Endothelial cell of hepatic sinusoid (primary cell): ENCODE results near the gene AR.

Experiments used
- in situ Hi-C: cut with HindIII; loops from 2 replicates; pipeline ENCODE4 v1.10.0; 2017; ENCODE audit warnings: low sequenced_read_pairs

AR gene

DNA sequence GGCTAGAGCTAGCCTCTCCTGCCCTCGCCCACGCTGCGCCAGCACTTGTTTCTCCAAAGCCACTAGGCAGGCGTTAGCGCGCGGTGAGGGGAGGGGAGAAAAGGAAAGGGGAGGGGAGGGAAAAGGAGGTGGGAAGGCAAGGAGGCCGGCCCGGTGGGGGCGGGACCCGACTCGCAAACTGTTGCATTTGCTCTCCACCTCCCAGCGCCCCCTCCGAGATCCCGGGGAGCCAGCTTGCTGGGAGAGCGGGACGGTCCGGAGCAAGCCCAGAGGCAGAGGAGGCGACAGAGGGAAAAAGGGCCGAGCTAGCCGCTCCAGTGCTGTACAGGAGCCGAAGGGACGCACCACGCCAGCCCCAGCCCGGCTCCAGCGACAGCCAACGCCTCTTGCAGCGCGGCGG is at the start of gene AR:
Gene AR (plus strand): TSS at position 204 of the 400 bp plus-strand sequence. CDS start 1,126 bp downstream, outside the sequence.
- in situ Hi-C loops = no loop called here

DNA sequence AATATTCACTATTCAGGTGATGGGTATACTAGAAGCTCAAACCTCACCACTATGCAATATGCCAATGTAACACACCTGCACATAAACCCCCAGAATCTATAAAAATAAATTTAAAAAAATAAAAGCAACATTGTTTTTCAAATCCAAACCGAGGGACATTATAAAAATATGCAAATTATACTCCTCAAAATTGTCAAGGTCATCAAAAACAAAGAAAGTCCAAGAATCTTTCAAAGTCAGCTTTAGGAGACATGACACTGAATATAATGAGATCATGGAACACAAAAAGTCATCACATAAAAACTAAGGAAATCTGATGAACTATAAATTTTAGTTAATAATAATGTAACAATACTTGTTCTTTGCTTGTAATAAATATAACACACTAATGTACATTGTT is 43.2 kb upstream of the AR start:
- in situ Hi-C loops = no loop called here

DNA sequence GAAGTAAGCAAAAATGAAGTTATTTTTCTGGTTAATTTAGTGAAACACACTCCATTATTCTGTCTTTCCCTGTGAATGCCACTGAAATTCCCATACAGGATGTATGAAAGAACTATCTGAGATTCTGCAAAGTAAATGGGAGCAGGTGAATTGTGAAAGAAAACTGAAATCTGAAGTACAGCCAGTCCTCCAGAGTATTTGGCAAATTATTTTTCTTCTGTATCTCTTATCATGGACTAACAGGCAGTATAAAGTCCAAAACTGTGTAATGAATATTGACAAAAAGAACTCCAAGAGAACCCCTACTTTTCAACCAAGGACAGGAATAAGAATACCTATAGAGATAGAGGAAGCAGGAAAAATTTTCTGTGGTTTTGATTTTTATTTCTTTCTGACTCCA is 40.8 kb upstream of the AR start:
- in situ Hi-C loops = no loop called here

- in situ Hi-C loops = no loop called here
Measured at GRCh38 chrX:67503453-67503852, 40.4 kb upstream of the AR start.

DNA sequence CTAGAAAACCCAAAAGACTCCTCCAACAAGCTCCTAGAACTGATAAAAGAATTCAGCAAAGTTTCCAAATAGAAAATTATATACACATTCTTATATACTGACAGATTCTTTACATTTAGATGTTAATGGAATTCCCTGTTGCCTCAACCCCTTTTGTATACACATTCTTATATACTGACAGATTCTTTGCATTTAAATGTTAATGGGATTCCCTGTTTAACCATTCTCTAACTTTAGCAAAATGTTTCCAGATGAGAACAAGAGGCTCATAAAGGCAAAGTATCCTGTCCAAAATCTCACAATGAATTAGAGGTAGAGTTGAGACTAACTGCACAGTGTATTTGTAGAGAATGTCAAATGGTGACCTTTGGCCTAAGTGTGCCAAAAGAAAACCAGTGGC is 23.1 kb upstream of the AR start:
- in situ Hi-C loops = no loop called here

GRCh38 chrX:67523002-67523681 is 20.7 kb upstream of the AR start:
- in situ Hi-C loops = no loop called here

GRCh38 chrX:67523932-67524331 is 19.9 kb upstream of the AR start:
- in situ Hi-C loops = no loop called here

GRCh38 chrX:67524428-67524827 is 19.4 kb upstream of the AR start:
- in situ Hi-C loops = no loop called here

DNA sequence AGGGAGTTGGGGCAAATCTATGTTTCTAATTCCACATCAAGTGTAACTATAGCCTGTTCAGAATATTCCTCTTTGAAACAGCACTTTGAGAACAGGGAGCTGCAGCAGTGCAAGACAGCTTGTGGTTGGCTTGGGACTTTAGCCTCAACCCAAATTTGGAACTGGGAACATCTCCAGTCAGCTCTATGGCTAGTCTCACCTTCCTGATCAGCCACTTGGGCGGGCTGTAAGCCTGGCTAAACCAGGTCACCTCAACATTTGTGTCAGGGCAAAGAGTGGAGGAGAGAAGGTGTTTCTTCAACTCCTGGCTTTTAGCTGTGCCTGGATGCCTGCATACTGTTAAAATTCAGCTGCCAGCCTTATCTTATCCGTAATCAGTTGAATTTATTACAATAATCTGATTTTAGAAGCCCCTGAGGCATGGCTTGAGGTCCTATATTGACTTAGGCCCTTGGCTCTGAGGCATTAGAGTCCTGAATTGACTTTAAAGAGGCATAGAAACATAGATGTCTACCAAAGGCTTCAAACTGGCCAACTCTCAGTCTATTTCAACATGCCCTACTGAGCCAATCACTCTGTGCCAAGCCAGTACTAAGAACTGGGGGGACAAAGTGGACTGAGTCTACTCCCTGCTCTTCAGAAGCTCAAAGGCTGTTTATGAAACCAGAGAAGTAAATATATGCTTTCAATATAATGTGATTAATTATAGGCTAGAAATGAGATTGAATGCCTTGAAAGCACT is 18.7 kb upstream of the AR start:
- in situ Hi-C loops = no loop called here

- in situ Hi-C loops = no loop called here
Measured at GRCh38 chrX:67536564-67536963, 7.3 kb upstream of the AR start.

DNA sequence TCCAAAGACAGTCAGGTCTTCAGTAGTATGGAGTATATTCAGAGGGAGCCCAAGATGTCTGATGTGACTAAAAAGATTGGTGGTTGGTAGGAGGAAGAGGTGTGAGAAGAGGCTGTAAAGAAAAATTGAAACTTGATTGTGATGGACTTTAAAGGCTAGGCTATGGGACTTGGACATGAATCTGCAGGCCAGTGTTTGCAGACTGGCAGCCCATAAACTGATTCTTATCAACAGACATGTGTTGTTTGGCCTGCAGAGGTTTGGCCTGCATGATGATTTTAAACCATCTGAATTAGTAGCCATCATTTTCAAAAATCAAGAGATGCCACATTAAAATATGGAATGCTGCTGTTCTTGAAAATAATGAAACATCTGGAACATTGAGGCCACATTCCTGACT is 5.4 kb upstream of the AR start:
- in situ Hi-C loops = no loop called here

GRCh38 chrX:67544281-67545035 is 637 bp downstream of the AR start:
- in situ Hi-C loops = no loop called here

DNA sequence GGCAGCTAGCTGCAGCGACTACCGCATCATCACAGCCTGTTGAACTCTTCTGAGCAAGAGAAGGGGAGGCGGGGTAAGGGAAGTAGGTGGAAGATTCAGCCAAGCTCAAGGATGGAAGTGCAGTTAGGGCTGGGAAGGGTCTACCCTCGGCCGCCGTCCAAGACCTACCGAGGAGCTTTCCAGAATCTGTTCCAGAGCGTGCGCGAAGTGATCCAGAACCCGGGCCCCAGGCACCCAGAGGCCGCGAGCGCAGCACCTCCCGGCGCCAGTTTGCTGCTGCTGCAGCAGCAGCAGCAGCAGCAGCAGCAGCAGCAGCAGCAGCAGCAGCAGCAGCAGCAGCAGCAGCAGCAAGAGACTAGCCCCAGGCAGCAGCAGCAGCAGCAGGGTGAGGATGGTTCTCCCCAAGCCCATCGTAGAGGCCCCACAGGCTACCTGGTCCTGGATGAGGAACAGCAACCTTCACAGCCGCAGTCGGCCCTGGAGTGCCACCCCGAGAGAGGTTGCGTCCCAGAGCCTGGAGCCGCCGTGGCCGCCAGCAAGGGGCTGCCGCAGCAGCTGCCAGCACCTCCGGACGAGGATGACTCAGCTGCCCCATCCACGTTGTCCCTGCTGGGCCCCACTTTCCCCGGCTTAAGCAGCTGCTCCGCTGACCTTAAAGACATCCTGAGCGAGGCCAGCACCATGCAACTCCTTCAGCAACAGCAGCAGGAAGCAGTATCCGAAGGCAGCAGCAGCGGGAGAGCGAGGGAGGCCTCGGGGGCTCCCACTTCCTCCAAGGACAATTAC is 1.4 kb downstream of the AR start:
- in situ Hi-C loops = no loop called here

GRCh38 chrX:67545893-67546495 is 2.2 kb downstream of the AR start:
- in situ Hi-C loops = no loop called here

- in situ Hi-C loops = no loop called here
Measured at GRCh38 chrX:67546496-67547423, 2.9 kb downstream of the AR start.

DNA sequence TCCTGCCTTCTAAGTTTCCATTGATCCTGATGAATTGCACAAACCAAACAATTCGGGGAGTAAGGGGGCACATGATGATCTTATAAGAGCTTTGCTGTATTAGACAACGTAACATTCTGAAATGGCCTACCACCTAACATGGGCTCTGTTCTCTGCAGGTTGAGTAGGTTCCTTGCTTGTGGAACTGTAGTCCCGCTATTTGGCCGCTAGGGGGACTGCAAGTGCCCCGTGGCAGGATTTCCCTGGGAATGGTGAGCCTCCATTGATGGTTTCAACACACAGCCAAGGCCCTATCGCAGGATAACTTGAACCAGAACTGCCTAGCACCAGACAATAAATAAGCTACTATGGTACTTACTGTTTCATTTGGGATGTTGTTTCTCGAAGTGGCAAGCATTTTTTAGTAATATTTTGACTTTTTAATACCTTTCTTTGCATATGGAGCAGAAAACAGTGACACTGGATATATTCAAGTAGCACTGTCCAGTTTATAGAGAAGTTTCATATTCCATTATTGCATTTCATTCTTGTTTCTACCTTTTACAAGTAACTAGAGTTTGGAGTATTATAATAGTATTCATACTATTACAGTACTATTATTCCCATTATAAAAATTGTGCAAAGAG is 11.9 kb downstream of the AR start:
- in situ Hi-C loops = no loop called here

DNA sequence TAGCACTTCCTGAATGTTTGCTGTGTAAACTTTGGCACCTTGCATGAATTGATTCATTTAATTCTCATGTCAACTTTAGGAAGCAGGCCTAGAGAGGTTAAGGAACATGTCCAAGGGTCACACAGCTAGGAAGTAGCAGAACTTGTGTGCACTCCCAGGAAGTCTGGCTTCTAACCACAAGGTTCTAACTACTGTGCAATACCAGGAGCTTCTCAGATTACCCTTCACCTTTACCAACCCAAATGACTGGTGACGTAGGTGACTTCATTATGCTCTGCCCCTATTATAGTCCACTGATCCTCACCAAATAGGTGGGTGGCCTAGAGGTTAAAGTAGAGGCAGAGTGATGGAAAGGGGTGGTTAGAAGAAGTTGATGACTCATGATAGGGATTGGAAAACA is 14.4 kb downstream of the AR start:
- in situ Hi-C loops = no loop called here

- in situ Hi-C loops = no loop called here
Measured at GRCh38 chrX:67563469-67564448, 19.9 kb downstream of the AR start.
